BLaER1 (cell line): ENCODE data around the gene FLRT1.

Source experiments
- H3K27ac ChIP-seq: shearing (Covaris generic); formaldehyde crosslinking; 2 replicates; pipeline ENCODE4 v1.8.1; 2022
- H3K27me3 ChIP-seq: shearing (Covaris generic); formaldehyde crosslinking; 2 replicates; pipeline ENCODE4 v1.8.1; 2022
- H3K36me3 ChIP-seq: shearing (Covaris generic); formaldehyde crosslinking; 2 replicates; pipeline ENCODE4 v1.8.1; 2022
- H3K4me1 ChIP-seq: shearing (Covaris generic); formaldehyde crosslinking; 2 replicates; pipeline ENCODE4 v1.8.1; 2022
- H3K4me2 ChIP-seq: shearing (Covaris generic); formaldehyde crosslinking; 2 replicates; pipeline ENCODE4 v1.8.1; 2022
- H3K4me3 ChIP-seq: shearing (Covaris generic); formaldehyde crosslinking; 2 replicates; pipeline ENCODE4 v1.8.1; 2022
- H3K9ac ChIP-seq: shearing (Covaris generic); formaldehyde crosslinking; 2 replicates; pipeline ENCODE4 v1.8.1; 2022
- H3K9me3 ChIP-seq: shearing (Covaris generic); formaldehyde crosslinking; 2 replicates; pipeline ENCODE4 v1.8.1; 2022
- H4K20me1 ChIP-seq: shearing (Covaris generic); formaldehyde crosslinking; 2 replicates; pipeline ENCODE4 v1.8.1; 2022
- Cebpa-rat ChIP-seq: shearing (Covaris generic); IDR thresholded peaks from 2 replicates; pipeline ENCODE4 v1.8.1; 2022

The FLRT1 gene

GRCh38 chr11:64067230-64067993 is 31.7 kb downstream of the FLRT1 start:
- no peak overlapping the region for H3K9ac ChIP-seq
- H4K20me1 ChIP-seq, result peaks cover 99% of the 10 kb centered on the region
- H3K4me2 ChIP-seq, result peak overlapping the region; percentile 26
- TF ChIP-seq Cebpa-rat, result no peak
- peaks cover 15% of the 10 kb centered on the region; the same call in 1 of the 2 replicates for H3K36me3 ChIP-seq
- no peaks in the 10 kb centered on the region for H3K27me3 ChIP-seq
- H3K4me1 ChIP-seq, result peaks cover 34% of the 10 kb centered on the region
- H3K4me3 ChIP-seq, result no peak overlapping the region
- H3K27ac ChIP-seq, result no peak overlapping the region
- no peaks in the 10 kb centered on the region for H3K9me3 ChIP-seq

- Histone ChIP-seq H3K36me3 (peaks cover 9% of the 10 kb centered on the region; the same call in 1 of the 2 replicates), H3K4me2 (no peak overlapping the region), H3K9ac (no peak overlapping the region), H3K4me3 (no peak overlapping the region), H3K27ac (peak overlapping the region; percentile 38; the same call in 1 of the 2 replicates), H4K20me1 (peaks cover 99% of the 10 kb centered on the region), H3K4me1 (peaks cover 46% of the 10 kb centered on the region), H3K9me3 (no peaks in the 10 kb centered on the region), H3K27me3 (no peaks in the 10 kb centered on the region)
- no peak for TF ChIP-seq Cebpa-rat
Observed at GRCh38 chr11:64068705-64069400, 33.1 kb downstream of the FLRT1 start.

- Histone ChIP-seq H3K27me3 (no peaks in the 10 kb centered on the region), H3K9ac (no peak overlapping the region), H3K36me3 (peaks cover 4% of the 10 kb centered on the region; the same call in 1 of the 2 replicates), H3K4me3 (no peak overlapping the region), H3K9me3 (no peaks in the 10 kb centered on the region), H3K27ac (peak overlapping the region; percentile 38; the same call in 1 of the 2 replicates), H3K4me1 (peaks cover 54% of the 10 kb centered on the region), H3K4me2 (no peak overlapping the region), H4K20me1 (peaks cover 99% of the 10 kb centered on the region)
- TF ChIP-seq Cebpa-rat, result no peak
Observed at GRCh38 chr11:64069401-64070313, 33.9 kb downstream of the FLRT1 start.

- peaks cover 99% of the 10 kb centered on the region for H4K20me1 ChIP-seq
- no peak for TF ChIP-seq Cebpa-rat
- H3K9ac ChIP-seq, result no peak overlapping the region
- H3K36me3 ChIP-seq, result peaks cover 4% of the 10 kb centered on the region; the same call in 1 of the 2 replicates
- H3K27ac ChIP-seq, result no peak overlapping the region
- no peak overlapping the region for H3K4me2 ChIP-seq
- no peaks in the 10 kb centered on the region for H3K27me3 ChIP-seq
- H3K4me1 ChIP-seq, result peaks cover 55% of the 10 kb centered on the region
- no peak overlapping the region for H3K4me3 ChIP-seq
- no peaks in the 10 kb centered on the region for H3K9me3 ChIP-seq
Observed at GRCh38 chr11:64070314-64070681, 34.6 kb downstream of the FLRT1 start.

- Histone ChIP-seq H3K4me1 (peaks cover 53% of the 10 kb centered on the region), H3K36me3 (peaks cover 15% of the 10 kb centered on the region; the same call in 1 of the 2 replicates), H3K27ac (no peak overlapping the region), H3K4me3 (no peak overlapping the region), H3K9me3 (no peaks in the 10 kb centered on the region), H3K9ac (no peak overlapping the region), H3K4me2 (no peak overlapping the region), H3K27me3 (no peaks in the 10 kb centered on the region), H4K20me1 (peaks cover 100% of the 10 kb centered on the region)
- no peak for TF ChIP-seq Cebpa-rat
Observed at GRCh38 chr11:64071849-64072248, 36.1 kb downstream of the FLRT1 start.

GRCh38 chr11:64072403-64072802 is 36.7 kb downstream of the FLRT1 start:
- Histone ChIP-seq H4K20me1 (peaks cover 100% of the 10 kb centered on the region), H3K27me3 (no peaks in the 10 kb centered on the region), H3K36me3 (peaks cover 17% of the 10 kb centered on the region; the same call in 1 of the 2 replicates), H3K27ac (no peak overlapping the region), H3K9me3 (no peaks in the 10 kb centered on the region), H3K4me2 (no peak overlapping the region), H3K9ac (no peak overlapping the region), H3K4me3 (no peak overlapping the region), H3K4me1 (peaks cover 48% of the 10 kb centered on the region)
- no peak for TF ChIP-seq Cebpa-rat

- Histone ChIP-seq H3K4me2 (peak overlapping the region; percentile 37; the same call in 1 of the 2 replicates), H3K4me3 (no peak overlapping the region), H3K27me3 (no peaks in the 10 kb centered on the region), H3K36me3 (peaks cover 17% of the 10 kb centered on the region; the same call in 1 of the 2 replicates), H3K4me1 (peaks cover 47% of the 10 kb centered on the region), H4K20me1 (peaks cover 100% of the 10 kb centered on the region), H3K27ac (no peak overlapping the region), H3K9me3 (no peaks in the 10 kb centered on the region), H3K9ac (no peak overlapping the region)
- TF ChIP-seq Cebpa-rat, result no peak
Observed at GRCh38 chr11:64072871-64073270, 37.1 kb downstream of the FLRT1 start.

GRCh38 chr11:64073542-64073941 is 37.8 kb downstream of the FLRT1 start:
- Histone ChIP-seq H3K4me3 (no peak overlapping the region), H3K27ac (peak overlapping the region; percentile 40; the same call in 1 of the 2 replicates), H3K9ac (no peak overlapping the region), H3K36me3 (peaks cover 17% of the 10 kb centered on the region; the same call in 1 of the 2 replicates), H3K9me3 (no peaks in the 10 kb centered on the region), H4K20me1 (peaks cover 100% of the 10 kb centered on the region), H3K4me2 (peak overlapping the region; percentile 37), H3K27me3 (no peaks in the 10 kb centered on the region), H3K4me1 (peaks cover 47% of the 10 kb centered on the region)
- no peak for TF ChIP-seq Cebpa-rat

GRCh38 chr11:64074239-64074638 is 38.5 kb downstream of the FLRT1 start:
- TF ChIP-seq Cebpa-rat, result no peak
- no peak overlapping the region for H3K27ac ChIP-seq
- H3K27me3 ChIP-seq, result no peaks in the 10 kb centered on the region
- H3K9me3 ChIP-seq, result no peaks in the 10 kb centered on the region
- H4K20me1 ChIP-seq, result peaks cover 100% of the 10 kb centered on the region
- peak overlapping the region; percentile 37; the same call in 1 of the 2 replicates for H3K4me2 ChIP-seq
- peaks cover 44% of the 10 kb centered on the region for H3K4me1 ChIP-seq
- H3K36me3 ChIP-seq, result peaks cover 17% of the 10 kb centered on the region; the same call in 1 of the 2 replicates
- no peak overlapping the region for H3K9ac ChIP-seq
- no peak overlapping the region for H3K4me3 ChIP-seq
